NOMO-1 (cell line): ENCODE results near the gene H3-3A.

Source experiments
- DNase-seq, 2 experiments: peaks; one replicate each; lab custom pipeline; 2025; ENCODE audit not compliant: unreplicated experiment in 2 of 2; lab: John Stamatoyannopoulos, UW

H3-3A gene

DNA sequence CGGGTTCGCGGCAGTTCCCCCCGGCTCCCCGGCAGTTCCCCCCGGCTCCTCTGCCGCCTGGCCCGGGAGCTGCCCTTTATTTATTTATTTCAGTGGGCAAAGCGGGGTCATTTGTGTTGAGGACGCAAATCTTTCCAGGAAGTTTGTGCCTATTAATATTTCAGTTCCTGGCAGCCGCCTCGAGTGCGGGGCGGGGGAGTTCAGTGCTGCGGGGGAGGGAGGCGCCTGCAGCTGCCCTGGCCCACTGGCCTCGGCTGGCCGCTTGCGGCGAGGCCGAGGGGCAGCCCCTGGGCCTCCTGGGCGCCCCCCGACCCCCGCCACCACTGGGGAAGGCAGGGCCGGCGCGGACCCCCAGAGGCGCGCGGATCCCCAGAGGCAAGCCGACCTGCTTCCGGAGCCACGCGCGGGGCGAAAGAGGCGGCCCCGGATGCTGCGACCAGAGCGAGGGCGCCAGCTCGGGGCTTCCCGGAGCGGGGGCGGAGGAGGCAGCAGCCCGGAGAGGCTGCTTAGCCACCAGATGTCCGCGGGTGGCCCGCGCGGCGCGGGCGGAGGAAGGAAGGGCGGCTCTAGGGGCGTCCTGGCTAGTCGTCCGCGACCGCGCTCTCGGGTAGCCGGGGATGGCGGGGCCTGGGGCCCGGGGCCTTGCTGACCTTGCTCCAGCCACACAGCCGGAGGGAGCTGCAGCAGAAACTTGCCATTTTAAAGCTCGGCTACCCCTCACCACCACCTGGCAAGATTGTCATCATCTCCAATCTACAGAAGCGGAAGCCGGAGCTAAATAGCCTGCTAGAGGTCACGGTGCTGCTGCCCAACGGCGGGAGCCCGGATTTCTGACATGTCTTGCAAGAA lies 48.0 kb downstream of the H3-3A start:
- peak; percentile 38 to 70 for DNase-seq

DNA sequence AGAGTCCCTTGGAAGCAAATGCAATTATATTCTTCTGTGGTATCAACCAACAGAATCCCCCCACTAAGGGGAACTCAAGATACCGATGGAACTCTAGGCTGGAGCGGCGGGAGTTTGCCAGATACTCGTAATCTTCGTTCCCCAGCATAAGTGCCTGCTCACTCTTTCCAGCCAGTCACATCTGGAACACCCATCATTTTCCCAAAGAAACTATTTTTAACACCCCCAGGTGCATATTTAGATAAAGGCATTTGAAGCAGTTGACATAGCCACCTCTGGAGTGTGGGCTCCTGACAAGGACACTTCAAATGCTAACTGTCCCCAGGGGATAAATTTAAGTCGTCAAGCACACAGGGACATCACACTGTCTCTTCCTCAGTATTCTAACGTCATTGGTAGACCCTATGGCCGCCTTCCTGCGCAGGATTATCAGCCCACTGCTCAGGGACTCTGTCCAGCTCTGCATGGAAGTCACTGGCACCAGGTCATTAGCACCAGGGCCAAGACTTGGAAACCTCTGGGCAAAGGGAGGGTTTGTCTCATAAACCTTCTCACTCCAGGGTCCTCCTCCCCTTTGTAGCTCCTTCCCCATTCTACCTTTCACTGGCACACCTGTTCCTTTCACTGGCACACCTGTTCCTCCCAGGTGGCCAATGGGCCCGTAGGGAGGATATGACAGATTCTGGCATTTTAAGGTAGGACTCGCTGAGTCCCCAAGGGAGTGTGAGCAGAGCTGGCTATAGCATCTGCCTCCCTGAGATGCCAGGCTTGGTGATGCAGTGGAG lies 48.8 kb downstream of the H3-3A start:
- no peak for DNase-seq

DNA sequence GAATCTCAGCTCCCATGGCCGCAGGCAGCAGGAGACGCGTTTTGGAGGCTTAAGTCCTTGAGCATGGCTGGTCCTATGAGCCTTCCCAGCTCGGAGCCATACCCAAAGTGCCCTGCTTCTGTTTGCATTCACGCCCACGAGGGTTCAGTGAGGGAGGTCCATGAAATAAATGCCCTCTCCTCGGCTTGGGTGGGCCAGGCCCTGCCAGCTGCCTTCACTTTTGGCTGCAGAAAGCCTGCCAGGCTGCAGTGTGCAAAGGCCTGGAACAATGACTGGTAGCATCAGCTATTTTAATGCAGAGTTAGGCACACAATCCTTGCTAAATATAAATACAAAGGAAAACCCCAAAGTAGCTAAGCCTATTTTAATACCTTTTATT lies 49.4 kb downstream of the H3-3A start:
- no peak for DNase-seq

DNA sequence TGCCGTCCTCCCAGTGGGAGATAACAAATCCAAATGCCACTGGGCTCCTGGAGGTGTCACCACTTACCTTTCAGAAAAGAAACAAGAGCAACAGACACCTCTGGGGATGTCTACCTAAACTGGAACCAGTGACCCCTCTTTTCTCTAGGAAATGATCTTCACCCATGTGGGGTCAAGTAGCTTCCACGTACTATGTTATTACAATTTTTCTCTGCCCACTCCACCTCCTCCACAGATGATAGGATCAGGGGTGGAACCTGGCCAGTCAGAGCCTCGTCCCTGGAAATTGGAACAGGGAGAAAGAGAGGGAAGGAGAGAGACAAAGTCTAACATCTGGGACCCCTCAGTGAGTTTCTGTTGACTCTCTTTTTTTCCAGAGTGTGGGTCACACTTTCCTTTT lies 50.1 kb downstream of the H3-3A start:
- DNase-seq = no peak

DNA sequence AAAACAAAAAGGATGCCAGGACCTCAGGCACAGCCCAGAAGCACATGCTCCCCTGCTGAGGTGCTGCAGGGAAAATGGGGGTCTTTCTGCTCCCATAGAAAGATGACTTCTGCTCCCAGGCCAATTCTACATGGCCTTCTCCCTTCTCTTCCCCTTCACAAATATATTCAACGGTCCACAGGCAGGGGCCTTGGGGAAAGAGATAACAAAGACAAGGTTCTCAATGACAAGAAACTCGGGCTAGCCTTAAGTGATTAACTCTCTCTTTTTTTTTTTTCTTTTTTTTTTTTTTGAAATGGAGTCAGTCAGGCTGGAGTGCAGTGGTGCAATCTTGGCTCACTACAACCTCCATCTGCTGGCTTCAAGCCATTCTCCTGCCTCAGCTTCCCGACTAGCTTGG lies 54.2 kb downstream of the H3-3A start:
- no peak for DNase-seq

DNA sequence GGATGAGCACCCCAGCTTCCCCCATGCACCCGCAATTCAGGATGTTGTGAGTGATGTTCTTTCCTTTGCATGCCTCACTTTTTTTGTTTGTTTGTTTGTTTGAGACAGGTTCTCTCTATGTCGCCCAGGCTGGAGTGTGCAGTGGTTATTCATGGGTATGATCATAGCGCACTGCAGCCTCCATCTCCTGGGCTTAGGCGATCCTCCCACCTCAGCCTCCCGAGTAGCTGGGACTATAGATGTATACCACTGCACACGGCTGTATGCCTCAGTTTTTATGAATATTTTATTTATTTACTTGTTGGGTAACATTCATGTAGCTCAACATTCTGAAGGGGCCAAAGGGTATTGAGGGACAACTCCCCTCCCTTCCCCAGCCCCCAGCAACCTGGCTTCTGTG lies 54.8 kb downstream of the H3-3A start:
- no peak for DNase-seq

DNA sequence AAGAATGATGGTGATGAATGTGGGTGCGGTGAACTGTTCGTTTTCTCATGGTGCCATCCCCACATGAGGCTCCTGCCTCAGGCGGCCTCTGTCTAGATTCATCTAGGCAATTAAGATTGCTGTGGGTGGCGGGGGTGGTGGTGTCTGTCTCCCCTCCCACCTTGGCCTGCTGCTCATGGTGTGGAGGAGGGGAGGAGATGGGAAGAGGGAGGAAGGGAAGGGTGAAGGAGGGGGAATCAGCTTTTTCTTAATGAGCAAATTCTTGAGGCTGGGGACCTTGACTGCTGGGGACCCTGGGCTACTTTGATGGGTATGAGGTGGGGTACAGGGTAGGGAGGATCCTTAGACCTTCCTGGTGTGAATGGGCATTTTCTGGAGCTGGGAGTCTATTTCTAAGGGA lies 55.8 kb downstream of the H3-3A start:
- DNase-seq = no peak

DNA sequence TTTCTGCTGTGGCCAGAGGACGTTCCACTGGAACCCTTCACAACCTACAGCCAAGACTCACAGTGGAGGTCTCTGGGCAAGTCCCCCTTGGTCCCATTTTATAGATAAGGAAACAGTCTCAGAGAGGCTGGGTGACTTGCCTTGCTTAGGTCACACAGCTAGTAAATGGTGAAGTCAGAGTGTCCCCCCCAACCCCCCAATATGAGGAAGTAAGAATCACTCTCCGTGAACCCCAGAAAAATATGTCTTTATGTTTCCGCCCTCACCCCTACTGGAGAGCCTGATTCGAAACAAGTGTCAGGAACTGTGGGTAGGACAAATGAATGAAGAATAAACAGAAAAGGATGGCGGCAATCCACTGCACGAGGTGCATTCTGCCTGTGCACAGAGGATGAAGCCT lies 56.7 kb downstream of the H3-3A start:
- DNase-seq = no peak

DNA sequence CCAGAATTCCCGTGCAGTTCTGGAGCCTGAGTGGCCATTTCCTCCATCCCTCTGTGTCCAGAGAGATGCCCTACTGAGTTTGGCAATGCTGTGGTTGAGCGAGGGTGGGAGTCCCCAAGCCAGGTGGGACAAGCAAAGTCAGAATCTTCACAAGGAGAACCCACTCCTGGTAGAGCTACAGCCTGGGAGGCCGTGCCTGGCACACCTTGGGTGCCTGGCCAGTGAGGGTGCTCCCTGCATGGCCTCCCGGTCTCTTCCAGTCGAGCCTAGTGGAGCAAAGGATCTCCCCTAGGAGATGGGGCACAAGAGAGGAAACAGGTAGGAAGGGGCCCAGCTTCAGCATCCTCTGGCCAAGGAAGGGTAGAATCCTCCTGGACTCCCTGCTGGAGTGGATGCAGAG lies 57.9 kb downstream of the H3-3A start:
- DNase-seq = no peak

DNA sequence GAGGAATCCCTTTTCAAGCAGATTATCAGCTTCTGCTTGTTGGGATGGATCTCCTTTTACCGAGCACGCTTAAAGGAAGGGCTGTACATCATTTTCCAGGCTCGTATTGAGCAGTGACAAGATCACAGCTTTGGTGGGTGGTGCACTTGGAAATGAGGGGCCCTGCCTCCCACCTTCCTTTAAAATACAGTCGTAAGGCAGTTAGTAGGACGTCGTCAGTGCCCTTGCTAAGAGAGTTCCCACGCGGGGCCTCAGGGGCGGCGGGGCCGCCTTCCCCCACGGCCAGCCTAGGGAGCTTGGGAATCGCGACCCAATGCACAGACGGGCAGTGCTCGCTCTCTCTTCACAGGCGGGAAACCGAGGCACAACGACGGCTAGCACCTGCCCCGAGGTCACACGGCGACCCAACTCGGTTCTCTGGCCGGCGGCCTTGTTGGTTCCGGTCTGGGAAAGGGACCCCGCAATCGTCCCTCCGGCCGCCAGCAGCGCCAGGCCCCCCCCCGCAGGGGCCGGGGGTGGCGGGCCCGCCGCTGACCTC lies 58.6 kb downstream of the H3-3A start:
- DNase-seq = no peak
